Measurements from ENCODE around the gene TENM4.

DNA sequence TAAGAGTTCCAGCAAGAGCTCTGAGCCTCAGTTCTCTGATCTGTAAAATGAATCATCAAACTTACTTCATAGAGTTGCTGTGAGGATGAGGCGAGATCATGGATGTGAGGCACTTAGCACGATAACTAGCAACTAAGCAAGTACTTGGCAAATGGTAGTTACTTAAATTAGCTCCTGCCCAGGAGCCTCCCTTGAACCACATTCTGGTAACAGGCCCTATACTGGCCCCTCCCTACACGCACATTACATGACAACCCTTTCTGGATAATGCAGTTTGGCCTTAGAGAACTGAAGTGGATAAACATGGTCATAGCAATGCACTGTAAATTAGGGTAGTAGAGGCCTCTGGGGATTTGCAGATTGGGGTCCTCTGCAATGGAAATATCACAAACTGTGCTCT is 678.7 kb downstream of the TENM4 start:
- no peak for TF ChIP-seq POLR2AphosphoS5 (IDR thresholded peaks at IDR 0.05)
- TF ChIP-seq, protein P1, sequence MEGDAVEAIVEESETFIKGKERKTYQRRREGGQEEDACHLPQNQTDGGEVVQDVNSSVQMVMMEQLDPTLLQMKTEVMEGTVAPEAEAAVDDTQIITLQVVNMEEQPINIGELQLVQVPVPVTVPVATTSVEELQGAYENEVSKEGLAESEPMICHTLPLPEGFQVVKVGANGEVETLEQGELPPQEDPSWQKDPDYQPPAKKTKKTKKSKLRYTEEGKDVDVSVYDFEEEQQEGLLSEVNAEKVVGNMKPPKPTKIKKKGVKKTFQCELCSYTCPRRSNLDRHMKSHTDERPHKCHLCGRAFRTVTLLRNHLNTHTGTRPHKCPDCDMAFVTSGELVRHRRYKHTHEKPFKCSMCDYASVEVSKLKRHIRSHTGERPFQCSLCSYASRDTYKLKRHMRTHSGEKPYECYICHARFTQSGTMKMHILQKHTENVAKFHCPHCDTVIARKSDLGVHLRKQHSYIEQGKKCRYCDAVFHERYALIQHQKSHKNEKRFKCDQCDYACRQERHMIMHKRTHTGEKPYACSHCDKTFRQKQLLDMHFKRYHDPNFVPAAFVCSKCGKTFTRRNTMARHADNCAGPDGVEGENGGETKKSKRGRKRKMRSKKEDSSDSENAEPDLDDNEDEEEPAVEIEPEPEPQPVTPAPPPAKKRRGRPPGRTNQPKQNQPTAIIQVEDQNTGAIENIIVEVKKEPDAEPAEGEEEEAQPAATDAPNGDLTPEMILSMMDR (IDR thresholded peaks at IDR 0.05; ENCODE audit: poor library complexity, severe bottlenecking): no peak
- no peak for TF ChIP-seq RAD21 (conservative IDR thresholded peaks at IDR 0.05)
- TF ChIP-seq SMC3 (conservative IDR thresholded peaks at IDR 0.05; ENCODE audit: poor library complexity): no peak
- no peak for TF ChIP-seq EZH2 (IDR thresholded peaks at IDR 0.05; ENCODE audit: borderline replicate concordance, insufficient read depth, low read length, poor library complexity, severe bottlenecking)
- TF ChIP-seq, protein P2, sequence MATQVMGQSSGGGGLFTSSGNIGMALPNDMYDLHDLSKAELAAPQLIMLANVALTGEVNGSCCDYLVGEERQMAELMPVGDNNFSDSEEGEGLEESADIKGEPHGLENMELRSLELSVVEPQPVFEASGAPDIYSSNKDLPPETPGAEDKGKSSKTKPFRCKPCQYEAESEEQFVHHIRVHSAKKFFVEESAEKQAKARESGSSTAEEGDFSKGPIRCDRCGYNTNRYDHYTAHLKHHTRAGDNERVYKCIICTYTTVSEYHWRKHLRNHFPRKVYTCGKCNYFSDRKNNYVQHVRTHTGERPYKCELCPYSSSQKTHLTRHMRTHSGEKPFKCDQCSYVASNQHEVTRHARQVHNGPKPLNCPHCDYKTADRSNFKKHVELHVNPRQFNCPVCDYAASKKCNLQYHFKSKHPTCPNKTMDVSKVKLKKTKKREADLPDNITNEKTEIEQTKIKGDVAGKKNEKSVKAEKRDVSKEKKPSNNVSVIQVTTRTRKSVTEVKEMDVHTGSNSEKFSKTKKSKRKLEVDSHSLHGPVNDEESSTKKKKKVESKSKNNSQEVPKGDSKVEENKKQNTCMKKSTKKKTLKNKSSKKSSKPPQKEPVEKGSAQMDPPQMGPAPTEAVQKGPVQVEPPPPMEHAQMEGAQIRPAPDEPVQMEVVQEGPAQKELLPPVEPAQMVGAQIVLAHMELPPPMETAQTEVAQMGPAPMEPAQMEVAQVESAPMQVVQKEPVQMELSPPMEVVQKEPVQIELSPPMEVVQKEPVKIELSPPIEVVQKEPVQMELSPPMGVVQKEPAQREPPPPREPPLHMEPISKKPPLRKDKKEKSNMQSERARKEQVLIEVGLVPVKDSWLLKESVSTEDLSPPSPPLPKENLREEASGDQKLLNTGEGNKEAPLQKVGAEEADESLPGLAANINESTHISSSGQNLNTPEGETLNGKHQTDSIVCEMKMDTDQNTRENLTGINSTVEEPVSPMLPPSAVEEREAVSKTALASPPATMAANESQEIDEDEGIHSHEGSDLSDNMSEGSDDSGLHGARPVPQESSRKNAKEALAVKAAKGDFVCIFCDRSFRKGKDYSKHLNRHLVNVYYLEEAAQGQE (IDR thresholded peaks at IDR 0.05; ENCODE audit: borderline replicate concordance): no peak
- TF ChIP-seq EP300 (conservative IDR thresholded peaks at IDR 0.05; ENCODE audit: poor library complexity, severe bottlenecking): no peak
- TF ChIP-seq MXI1 (conservative IDR thresholded peaks at IDR 0.05; ENCODE audit: poor library complexity, severe bottlenecking): no peak
